HG03558 (cell line): ENCODE data around the gene DCHS2.

Experiments
- ATAC-seq: cut with Tn5 transposase; IDR thresholded peaks from one replicate; pipeline ENCODE4 v1.9.1; 2021; ENCODE audit warnings: moderate number of reproducible peaks; ENCODE audit not compliant: unreplicated experiment; ENCODE audit errors: extremely low read depth

Gene DCHS2

DNA sequence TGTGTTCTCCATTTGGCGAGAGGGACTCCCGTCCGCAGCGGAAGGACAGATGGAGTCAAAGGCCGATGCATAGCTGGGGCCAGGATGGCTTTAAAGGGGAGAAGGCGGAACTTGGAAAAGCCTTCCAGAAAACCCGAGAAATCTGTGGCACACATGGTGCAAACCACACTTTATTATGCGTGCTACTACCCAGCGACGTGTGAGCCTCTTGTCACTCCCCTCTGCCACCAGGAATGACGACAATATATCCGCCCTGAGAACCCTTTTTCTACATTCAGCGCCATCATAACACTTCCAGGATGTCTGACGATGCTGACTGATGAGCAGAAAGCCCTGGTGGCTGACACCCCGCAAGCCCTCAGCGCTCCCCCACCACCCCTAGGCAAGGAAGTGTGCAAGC lies 689 bp upstream of the DCHS2 start:
- ATAC-seq = no peak

GRCh38 chr4:154490583-154491340 lies 837 bp downstream of the DCHS2 start:
- ATAC-seq = peak; percentile 41

GRCh38 chr4:154490234-154490582 lies 1.4 kb downstream of the DCHS2 start:
- ATAC-seq = no peak

- ATAC-seq = no peak
Measured at GRCh38 chr4:154489558-154490233, 1.9 kb downstream of the DCHS2 start.

- no peak for ATAC-seq
Measured at GRCh38 chr4:154487145-154487544, 4.5 kb downstream of the DCHS2 start.

DNA sequence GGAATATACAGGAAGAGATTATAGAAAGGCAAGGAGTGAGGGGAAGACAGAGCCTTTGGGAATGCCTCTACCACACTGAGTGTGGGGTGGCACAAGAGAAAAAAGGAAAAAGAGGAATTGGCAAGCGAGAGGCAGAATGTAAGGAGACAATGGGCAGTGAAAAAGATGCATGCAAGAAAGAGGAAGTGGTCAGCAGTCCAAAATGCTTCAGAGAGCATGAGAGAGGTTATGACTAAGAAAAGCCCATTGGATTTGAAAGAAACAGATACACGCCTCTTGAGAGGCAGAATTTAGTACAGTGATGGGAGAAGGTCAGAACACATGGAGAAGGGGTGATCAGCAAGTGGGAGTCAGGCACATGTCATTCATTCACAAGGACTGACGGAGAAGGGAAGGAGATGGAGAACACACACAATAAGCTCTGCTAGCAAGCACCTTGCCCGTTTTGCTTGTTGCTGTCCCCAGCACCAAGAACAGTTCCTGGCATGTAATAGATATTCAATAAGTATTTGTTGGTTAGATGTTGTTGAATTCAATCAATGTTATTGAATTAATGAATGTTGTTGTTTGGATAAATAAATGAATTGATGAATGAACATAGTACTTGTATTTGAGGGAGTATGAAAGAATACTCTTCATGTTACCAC lies 6.3 kb downstream of the DCHS2 start:
- ATAC-seq = peak; percentile 95

DNA sequence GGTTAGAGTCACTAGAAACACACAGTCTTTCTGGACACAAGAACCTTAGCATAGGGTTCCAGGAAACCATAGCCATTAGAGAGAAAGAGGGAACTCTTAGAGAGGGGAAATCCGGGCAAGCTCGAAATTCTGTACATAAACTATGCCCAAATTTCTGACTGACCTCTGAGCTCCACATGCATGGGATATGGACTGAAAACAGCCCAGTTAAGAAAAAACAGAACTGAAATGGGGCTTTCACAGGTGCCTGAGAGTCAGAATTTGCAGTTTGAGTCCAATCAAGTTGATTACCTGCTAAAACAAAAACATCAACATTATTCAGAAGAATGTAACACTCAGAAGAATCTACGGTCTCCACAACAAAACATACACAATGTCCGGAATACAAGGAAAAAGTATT lies 13.1 kb downstream of the DCHS2 start:
- no peak for ATAC-seq

- ATAC-seq = peak; percentile 55
Measured at GRCh38 chr4:154478128-154478527, 13.5 kb downstream of the DCHS2 start.

DNA sequence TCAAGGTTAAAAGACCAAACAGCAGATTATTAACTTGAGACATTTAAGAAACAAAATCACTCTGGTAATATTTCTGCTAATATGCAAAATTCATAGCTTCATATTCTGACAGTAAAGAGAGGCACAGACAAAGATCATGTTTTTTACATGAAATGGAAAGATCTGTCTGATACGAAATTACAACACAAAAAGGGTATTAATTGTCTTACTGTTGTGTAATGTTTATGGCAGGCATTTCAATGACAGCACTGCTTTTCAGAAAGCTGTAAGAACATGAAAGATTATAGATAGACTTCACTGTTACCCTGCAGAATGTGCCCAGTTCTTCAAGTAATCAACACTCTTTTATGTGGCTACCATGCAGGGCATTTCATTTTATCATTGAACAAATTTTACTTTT lies 15.4 kb downstream of the DCHS2 start:
- no peak for ATAC-seq

DNA sequence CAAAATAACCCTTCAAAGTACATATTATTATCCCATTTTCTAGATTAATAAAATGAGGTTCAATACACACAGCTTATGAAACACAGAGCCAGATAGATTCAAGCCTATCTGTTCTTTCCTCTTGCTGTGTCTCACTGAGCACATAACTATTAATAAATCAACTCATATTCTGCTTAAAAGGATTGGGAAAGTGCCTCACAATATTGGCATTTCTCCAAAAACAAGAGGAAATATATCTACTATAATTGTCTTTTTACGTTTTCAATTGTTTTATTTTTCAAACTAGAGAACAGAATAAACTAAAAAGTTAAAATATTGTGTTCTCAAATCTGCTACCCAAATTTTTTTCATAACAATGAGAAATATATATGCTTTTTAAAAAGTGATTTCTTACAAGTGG lies 15.8 kb downstream of the DCHS2 start:
- ATAC-seq = no peak

DNA sequence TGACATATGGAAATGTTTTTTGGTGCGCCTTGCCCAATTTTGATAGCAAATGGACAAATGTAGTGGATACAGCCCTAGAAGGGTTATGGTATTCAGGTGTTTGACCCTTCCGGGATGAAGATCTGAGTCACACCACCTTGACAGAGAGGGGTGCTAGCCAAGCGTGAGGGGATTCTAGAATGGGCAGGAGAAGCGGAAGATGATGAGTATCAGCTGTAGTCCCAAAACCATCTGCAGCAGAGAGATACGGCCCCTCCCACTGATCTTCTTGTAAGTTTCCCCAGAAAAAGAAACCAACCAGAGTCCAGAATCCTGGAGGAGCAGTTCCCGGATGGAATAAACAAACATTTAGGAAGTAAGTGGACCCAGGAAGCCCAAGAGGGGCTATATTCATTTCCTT lies 18.1 kb downstream of the DCHS2 start:
- no peak for ATAC-seq

DNA sequence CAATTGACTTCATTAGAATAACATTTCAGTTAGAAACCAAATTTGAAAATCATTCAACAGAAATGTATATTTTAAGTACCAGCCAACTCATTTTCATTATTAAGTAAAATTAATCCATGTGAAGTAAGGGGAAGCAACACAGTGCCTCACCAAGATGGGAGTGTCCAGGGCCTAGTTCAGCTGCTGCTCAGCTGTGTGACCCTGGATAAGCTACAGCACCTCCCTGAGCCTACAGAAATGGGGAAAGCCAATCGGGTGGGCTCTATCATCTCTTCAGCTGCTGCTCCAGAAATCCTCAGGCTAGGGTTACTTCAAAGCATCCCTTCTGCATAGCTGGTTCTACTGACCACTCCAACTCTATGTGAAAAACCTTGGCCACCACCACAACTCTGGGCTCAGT lies 18.7 kb downstream of the DCHS2 start:
- no peak for ATAC-seq

GRCh38 chr4:154471526-154472331 lies 19.9 kb downstream of the DCHS2 start:
- ATAC-seq = peak; percentile 49

- peak; percentile 78 for ATAC-seq
Measured at GRCh38 chr4:154471032-154471431, 20.6 kb downstream of the DCHS2 start.

GRCh38 chr4:154467886-154468285 lies 23.7 kb downstream of the DCHS2 start:
- ATAC-seq = no peak

- no peak for ATAC-seq
Measured at GRCh38 chr4:154466336-154466735, 25.3 kb downstream of the DCHS2 start.

GRCh38 chr4:154465085-154465484 lies 26.5 kb downstream of the DCHS2 start:
- ATAC-seq = no peak

- ATAC-seq = no peak
Measured at GRCh38 chr4:154464654-154465053, 26.9 kb downstream of the DCHS2 start.

GRCh38 chr4:154462081-154462810 lies 29.4 kb downstream of the DCHS2 start:
- ATAC-seq = no peak

DNA sequence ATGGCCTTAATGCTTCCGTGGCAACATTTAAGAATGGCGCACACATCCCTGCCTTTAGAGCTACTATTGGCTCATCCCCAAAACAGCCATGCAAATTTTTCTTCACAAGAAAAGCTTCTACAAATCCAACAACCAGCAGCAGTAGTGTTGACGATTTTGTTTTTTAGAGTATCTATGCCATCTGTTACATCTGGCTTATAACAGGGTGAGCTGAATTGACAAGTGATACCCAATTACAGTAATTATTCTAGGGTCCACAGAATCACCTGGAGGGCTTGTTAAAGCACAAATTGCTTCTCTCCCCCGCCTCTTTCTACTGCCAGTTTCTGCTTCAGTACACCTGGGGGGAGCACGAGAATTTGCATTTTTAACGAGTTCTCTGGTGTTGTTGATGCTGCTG lies 34.1 kb downstream of the DCHS2 start:
- no peak for ATAC-seq
